Measurements from ENCODE around the gene SYPL1.

GRCh38 chr7:106143711-106144337, 31.7 kb upstream of the SYPL1 start:
- TF ChIP-seq CTCF (IDR thresholded peaks at IDR 0.05) (no peak), EZH2 (IDR thresholded peaks at IDR 0.05; ENCODE audit: borderline replicate concordance, insufficient read depth, low read depth, low read length, poor library complexity, severe bottlenecking) (no peak)

Measured in B cell (primary cell).